MM.1S (cell line): Measurements from ENCODE around the gene GCN1.

Experiments
- EZH2 ChIP-seq: fragments of 300-600 bp; sonication (generic); optimal IDR thresholded peaks from 2 replicates; pipeline ENCODE3; 2017; ENCODE audit warnings: low read depth, mild to moderate bottlenecking, antibody characterized with exemption, low read length, mixed read lengths
- EZH2phosphoT487 ChIP-seq: fragments of 300-600 bp; sonication (generic); IDR thresholded peaks from 2 replicates; pipeline ENCODE4 v1.6.1; 2018; ENCODE audit warnings: antibody characterized with exemption, low read length
- TF ChIP-seq, protein P1 (sequence below): fragments of 300-600 bp; sonication (generic); IDR thresholded peaks from 2 replicates; pipeline ENCODE4 v1.5.1; 2016; ENCODE audit warnings: antibody characterized with exemption, low read length, mixed read lengths

DNA sequence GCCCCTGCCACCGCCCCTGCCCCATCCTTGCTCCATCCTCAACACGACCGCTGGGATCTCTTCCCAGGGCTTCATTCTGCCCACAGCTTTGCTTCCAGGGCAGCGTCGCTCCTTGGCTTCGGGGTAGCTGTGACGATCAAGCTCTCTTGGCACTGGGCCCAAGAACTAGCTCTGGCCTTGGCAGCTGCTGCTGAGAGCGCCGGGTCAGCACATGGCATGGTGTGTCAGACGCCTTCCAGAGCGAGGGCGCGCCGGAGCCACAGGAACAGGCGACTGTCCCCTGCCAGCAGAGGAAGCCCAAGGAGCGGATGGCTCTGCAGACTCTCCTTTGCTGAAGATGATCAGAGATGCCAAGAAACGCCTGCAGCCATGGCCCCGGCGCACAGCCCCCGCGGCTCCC, 93.9 kb downstream of the GCN1 start:
- TF ChIP-seq, protein P1, sequence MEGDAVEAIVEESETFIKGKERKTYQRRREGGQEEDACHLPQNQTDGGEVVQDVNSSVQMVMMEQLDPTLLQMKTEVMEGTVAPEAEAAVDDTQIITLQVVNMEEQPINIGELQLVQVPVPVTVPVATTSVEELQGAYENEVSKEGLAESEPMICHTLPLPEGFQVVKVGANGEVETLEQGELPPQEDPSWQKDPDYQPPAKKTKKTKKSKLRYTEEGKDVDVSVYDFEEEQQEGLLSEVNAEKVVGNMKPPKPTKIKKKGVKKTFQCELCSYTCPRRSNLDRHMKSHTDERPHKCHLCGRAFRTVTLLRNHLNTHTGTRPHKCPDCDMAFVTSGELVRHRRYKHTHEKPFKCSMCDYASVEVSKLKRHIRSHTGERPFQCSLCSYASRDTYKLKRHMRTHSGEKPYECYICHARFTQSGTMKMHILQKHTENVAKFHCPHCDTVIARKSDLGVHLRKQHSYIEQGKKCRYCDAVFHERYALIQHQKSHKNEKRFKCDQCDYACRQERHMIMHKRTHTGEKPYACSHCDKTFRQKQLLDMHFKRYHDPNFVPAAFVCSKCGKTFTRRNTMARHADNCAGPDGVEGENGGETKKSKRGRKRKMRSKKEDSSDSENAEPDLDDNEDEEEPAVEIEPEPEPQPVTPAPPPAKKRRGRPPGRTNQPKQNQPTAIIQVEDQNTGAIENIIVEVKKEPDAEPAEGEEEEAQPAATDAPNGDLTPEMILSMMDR = no peak
- no peak for TF ChIP-seq EZH2phosphoT487
- no peak for TF ChIP-seq EZH2
